ENCODE data around the gene ENDOU. TPM values are rescaled to one million over a fixed set of nuclear protein-coding genes. Genes with fewer than 3 reads are reported as not detected.

Gene ENDOU
- total and polyA plus RNA-seq, 2 donors (not counting 3 experiments of a cell fraction or from before 2014, with no cell fraction given) = not detected

DNA sequence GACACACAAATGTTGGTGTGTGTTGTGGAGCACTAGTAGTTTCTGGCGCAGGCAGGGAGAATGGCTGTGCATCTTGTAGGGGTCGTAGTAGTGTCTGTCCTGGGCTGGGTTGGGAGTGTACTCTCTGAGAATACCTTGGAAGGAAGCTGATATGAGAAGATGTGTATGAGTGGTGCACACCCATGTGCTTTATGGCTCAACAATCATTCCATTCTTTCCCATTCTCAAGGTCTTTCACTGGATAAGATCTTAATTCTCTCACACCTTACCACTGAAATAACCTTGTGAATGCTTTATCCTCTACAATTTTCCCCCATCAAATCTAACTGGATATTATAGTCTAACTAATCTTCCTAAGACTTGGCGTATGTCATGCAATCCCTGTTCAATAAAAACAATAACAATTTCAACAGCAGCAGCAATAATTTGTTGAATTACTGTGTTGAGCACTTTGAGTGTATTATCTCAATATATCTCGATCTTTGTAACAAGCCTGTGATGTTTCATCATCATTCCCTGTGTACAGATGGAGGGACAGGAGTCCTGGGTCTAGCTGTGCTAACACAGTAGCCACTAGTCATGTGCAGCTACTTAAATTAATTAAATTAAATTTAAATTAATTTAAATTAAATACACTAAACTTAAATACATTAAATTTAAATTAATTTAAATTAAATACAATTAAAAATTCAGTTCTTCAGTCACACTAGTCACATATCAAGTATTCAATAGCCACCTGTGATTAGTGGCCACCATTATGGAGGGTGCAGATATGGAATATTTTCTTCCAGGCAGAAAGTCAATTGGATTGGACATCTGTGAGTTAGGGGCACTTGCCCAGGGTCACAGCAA lies 44.2 kb upstream of the ENDOU start:
- H3K4me3 ChIP-seq (replicated peaks in 1 of 3; ENCODE audit: insufficient read depth in 1 of 3, low read depth in 1 of 3, low read length in 3 of 3) = no peak overlapping the region
- H3K27ac ChIP-seq (ENCODE audit: insufficient read depth, low read depth, low read length) = no peak overlapping the region
- intact Hi-C loops (cut with micrococcal nuclease) = no loop called here
- BruUV-seq (replicated peaks) = no TSS peak
- TF ChIP-seq JUN (IDR thresholded peaks at IDR 0.05; ENCODE audit: borderline replicate concordance, insufficient read depth, insufficient read length, low read depth) (no peak), MYC (IDR thresholded peaks at IDR 0.05; ENCODE audit: low read depth, low read length) (no peak), FOS (IDR thresholded peaks at IDR 0.05; ENCODE audit: borderline replicate concordance, insufficient read depth, low read length) (no peak), POLR2A (IDR thresholded peaks at IDR 0.05; ENCODE audit: low read depth, low read length) (no peak), POLR2AphosphoS5 (IDR thresholded peaks at IDR 0.05; ENCODE audit: insufficient read depth, low read depth, low read length) (no peak), GATA2 (IDR thresholded peaks at IDR 0.05; ENCODE audit: insufficient read depth, insufficient read length, low read depth, low read length) (no peak), EZH2 (IDR thresholded peaks at IDR 0.05; ENCODE audit: borderline replicate concordance, low read depth, low read length, severe bottlenecking) (no peak)
- TF ChIP-seq, protein P1, sequence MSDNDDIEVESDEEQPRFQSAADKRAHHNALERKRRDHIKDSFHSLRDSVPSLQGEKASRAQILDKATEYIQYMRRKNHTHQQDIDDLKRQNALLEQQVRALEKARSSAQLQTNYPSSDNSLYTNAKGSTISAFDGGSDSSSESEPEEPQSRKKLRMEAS (IDR thresholded peaks at IDR 0.05; ENCODE audit: insufficient read depth, insufficient read length) = no peak
- TF ChIP-seq, protein P2, sequence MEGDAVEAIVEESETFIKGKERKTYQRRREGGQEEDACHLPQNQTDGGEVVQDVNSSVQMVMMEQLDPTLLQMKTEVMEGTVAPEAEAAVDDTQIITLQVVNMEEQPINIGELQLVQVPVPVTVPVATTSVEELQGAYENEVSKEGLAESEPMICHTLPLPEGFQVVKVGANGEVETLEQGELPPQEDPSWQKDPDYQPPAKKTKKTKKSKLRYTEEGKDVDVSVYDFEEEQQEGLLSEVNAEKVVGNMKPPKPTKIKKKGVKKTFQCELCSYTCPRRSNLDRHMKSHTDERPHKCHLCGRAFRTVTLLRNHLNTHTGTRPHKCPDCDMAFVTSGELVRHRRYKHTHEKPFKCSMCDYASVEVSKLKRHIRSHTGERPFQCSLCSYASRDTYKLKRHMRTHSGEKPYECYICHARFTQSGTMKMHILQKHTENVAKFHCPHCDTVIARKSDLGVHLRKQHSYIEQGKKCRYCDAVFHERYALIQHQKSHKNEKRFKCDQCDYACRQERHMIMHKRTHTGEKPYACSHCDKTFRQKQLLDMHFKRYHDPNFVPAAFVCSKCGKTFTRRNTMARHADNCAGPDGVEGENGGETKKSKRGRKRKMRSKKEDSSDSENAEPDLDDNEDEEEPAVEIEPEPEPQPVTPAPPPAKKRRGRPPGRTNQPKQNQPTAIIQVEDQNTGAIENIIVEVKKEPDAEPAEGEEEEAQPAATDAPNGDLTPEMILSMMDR (IDR thresholded peaks at IDR 0.05; ENCODE audit: extremely low read depth in 1 of 2, insufficient read depth in 1 of 2, low read depth in 1 of 2, low read length in 2 of 2) = no peak
- DNase-seq (ENCODE audit: low read depth, low spot score) (no peak), FAIRE-seq (no peak)
- dilution Hi-C loops (cut with MboI; ENCODE audit: extremely low pct_ligation_motif_present, low sequenced_read_pairs) = no loop called here
- H3K4me1 ChIP-seq (ENCODE audit: control insufficient read depth, extremely low read depth, insufficient read depth, low read length) = peaks cover 15% of the 10 kb centered on the region
- no peak overlapping the region for H2AFZ ChIP-seq (ENCODE audit: low read depth, low read length)
- no peaks in the 10 kb centered on the region for H3K36me3 ChIP-seq (ENCODE audit: control insufficient read depth in 2 of 2, extremely low read depth in 1 of 2, insufficient read depth in 2 of 2, low read length in 2 of 2)
- H3K9ac ChIP-seq (replicated peaks; ENCODE audit: extremely low read depth, insufficient read depth, low read length) = no peak overlapping the region
- no peaks in the 10 kb centered on the region for H3K9me3 ChIP-seq (replicated peaks; ENCODE audit: control insufficient read depth, insufficient read depth, low read length)
- H4K20me1 ChIP-seq (replicated peaks; ENCODE audit: control insufficient read depth, extremely low read depth, insufficient read depth, low read length) = no peaks in the 10 kb centered on the region
- H3K79me2 ChIP-seq (ENCODE audit: control insufficient read depth, insufficient read depth, low read length) = no peaks in the 10 kb centered on the region
- ChIA-PET CTCF (interaction anchor here (1.0 to 10.1 kb wide), 8 partner anchors 8 to 70 kb away, joined by 3 to 385 read pairs (median 52); partner anchors contain the start of gene RAPGEF3), POLR2A (no interaction called here)
- H3K4me2 ChIP-seq (ENCODE audit: insufficient read depth, low read length) = no peak overlapping the region
- no peaks in the 10 kb centered on the region for H3K27me3 ChIP-seq (ENCODE audit: control insufficient read depth in 2 of 2, insufficient read depth in 2 of 2, low read length in 2 of 2)
- no peaks in the 10 kb centered on the region for H3K9me1 ChIP-seq (replicated peaks; ENCODE audit: control insufficient read depth, extremely low read depth, insufficient read depth, low read length)

Measured in endothelial cell of umbilical vein (primary cell).